Naive thymus-derived CD8-positive, alpha-beta T cell (primary cell): ENCODE measurements around the gene LRSAM1. TPM values are rescaled to one million over a fixed set of nuclear protein-coding genes. Genes with fewer than 3 reads are reported as not detected.

Source experiments
- ATAC-seq, 2 donors: fragments of 150-1000 bp; cut with Tn5 transposase in 1 of 2; sonication (Bioruptor Pico), chemical (Tn5 transposase) in 1 of 2; 1 replicate in 1 of 2; 2 replicates in 1 of 2; pipeline ENCODE4 v1.10.0; 2021; ENCODE audit warnings: mild to moderate bottlenecking in 2 of 2, moderate library complexity in 2 of 2
- POLR2A ChIA-PET: fragments of 350-600 bp; sonication (Branson Sonifier 250); formaldehyde crosslinking; loops from one replicate; lab custom pipeline; 2021; ENCODE audit warnings: antibody characterized with exemption; lab: Charles Lee
- DNase-seq, 10 donors: peaks; one replicate each; pipeline versions ENCODE4 v3.0.0 to v3.0.0-alpha.2; 2020 to 2022
- H3K27ac Mint-ChIP-seq, 10 donors: one replicate each; pipeline ENCODE4 v1.8.0; 2020 to 2022; ENCODE audit warnings: mild to moderate bottlenecking in 10 of 10, mixed read lengths in 10 of 10, moderate library complexity in 4 of 10, inconsistent platforms in 1 of 10
- H3K27me3 Mint-ChIP-seq, 5 donors: one replicate each; pipeline ENCODE4 v1.8.0; 2021 to 2022; ENCODE audit warnings: mixed read lengths in 5 of 5
- H3K36me3 Mint-ChIP-seq, 3 donors: one replicate each; pipeline ENCODE4 v1.8.0; 2020 to 2022; ENCODE audit warnings: mixed read lengths in 3 of 3, mild to moderate bottlenecking in 2 of 3, inconsistent platforms in 1 of 3
- H3K4me1 Mint-ChIP-seq, 4 donors: one replicate each; pipeline ENCODE4 v1.8.0; 2021 to 2022; ENCODE audit warnings: mixed read lengths in 4 of 4
- H3K4me3 Mint-ChIP-seq, 10 donors: one replicate each; pipeline ENCODE4 v1.8.0; 2020 to 2022; ENCODE audit warnings: mild to moderate bottlenecking in 10 of 10, mixed read lengths in 10 of 10, moderate library complexity in 6 of 10, inconsistent platforms in 1 of 10
- H3K9me3 Mint-ChIP-seq, 9 donors: one replicate each; pipeline ENCODE4 v1.8.0; 2020 to 2022; ENCODE audit warnings: mixed read lengths in 9 of 9, mild to moderate bottlenecking in 3 of 9, inconsistent platforms in 1 of 9, moderate library complexity in 1 of 9
- polyA plus RNA-seq, 3 donors: library from polyadenylated mRNA; unstranded; fragments of 300-500 nt; fragmentation: Illumina TruSeq; gene quantifications; one replicate each; pipeline ENCODE4 v1.2.3, GENCODE V29; 2021
- total RNA-seq, 8 experiments: library from RNA in 2 of 8; stranded (reverse) in 2 of 8; gene quantifications; one replicate each; pipeline ENCODE4 v1.2.3 and lab custom pipeline; 2021 to 2026

LRSAM1 gene
- total and polyA plus RNA-seq, 5 experiments from 2014 or later = 4.3 to 26.4 (median 9.6) TPM

DNA sequence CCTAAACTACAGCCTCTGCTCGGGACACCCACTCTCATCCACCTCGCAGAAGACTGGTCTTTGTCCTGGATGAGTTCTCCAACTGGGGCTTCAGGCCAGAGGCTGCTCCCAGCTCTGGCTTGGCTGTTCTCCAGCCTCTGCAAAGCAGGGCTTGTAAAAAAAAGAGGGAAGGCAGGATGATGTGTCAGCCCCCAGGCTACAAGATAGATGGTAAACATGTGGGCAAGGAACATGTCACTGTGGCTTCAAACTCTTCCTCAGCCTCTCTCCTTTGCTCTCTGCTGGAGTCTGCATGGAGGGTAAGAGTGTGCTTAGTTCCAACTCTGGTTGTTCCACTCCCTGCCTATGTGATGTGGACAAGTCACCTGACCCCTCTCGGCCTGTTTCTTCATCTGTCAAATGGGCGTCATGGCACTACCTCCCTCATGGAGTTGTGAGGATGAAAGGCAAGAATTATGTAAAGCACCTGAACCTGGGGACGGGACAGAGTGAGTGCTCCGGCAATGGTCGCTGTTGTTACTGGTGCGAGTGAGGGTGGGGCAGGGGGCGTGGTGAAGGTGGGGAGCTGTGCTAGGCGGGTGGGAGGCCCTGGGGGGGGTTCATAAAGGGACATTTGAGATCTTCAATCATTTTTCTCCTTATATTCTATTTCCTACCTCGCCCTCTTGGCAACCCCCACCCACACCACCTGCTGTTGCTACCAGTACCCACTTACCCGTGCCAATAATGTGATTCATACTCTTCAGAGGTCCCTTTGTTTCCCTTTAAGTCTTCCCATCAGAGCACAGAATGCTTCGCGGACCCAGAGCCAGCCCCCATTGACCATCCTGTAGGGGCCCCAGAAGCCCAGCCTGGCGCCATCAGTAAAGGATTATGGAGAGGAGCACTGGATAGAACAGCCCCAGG lies 33.9 kb upstream of the LRSAM1 start:
- POLR2A ChIA-PET = interaction anchor here (1.4 kb wide), 1 partner anchor 33 kb away, joined by 4 read pairs; the partner anchor contains the start of genes LRSAM1 and RPL12
- H3K9me3 Mint-ChIP-seq = no peaks in the 10 kb centered on the region
- peak overlapping the region in 1 of 10 donors; percentile 20 for H3K4me3 Mint-ChIP-seq
- peak overlapping the region in 1 of 10 donors; percentile 22 for H3K27ac Mint-ChIP-seq
- no peaks in the 10 kb centered on the region for H3K36me3 Mint-ChIP-seq
- DNase-seq (no peak), ATAC-seq (no peak)
- H3K4me1 Mint-ChIP-seq = peaks cover under 1 to 10% (median 3%) of the 10 kb centered on the region in 4 donors
- H3K27me3 Mint-ChIP-seq = peaks cover 12 to 30% (median 19%) of the 10 kb centered on the region in 5 donors

DNA sequence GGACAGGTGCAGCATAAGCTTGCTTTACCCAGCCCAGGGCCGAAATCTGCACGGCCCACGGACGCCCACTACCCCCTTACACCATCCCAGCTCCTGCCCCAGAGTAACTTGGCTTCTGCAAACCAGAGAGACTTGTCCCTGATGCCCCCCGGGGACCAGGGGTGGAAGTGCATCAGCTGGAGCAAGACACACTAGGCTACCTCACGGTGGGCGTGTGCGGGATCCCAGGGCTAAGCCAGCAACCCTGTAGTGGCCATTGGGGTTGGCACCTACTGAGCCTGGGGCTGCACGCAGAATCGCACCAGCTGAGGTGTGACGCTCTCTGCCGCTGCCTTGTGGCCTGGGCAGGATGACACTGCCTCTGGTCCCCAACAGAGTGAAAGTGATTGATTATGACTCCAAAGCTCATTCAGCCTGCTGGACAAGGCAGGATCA lies 33.3 kb upstream of the LRSAM1 start:
- peaks cover 8 to 14% (median 10%) of the 10 kb centered on the region in 4 donors for H3K4me1 Mint-ChIP-seq
- no peaks in the 10 kb centered on the region for H3K36me3 Mint-ChIP-seq
- peaks cover 11 to 25% (median 17%) of the 10 kb centered on the region in 5 donors for H3K27me3 Mint-ChIP-seq
- peak; percentile 66 to 78 for ATAC-seq
- peak overlapping the region in 1 of 10 donors; percentile 22 for H3K27ac Mint-ChIP-seq
- DNase-seq = peak in 4 of 10 donors; percentile 28 to 46 (median 38)
- POLR2A ChIA-PET = interaction anchor here (0.6 to 1.4 kb wide), 2 partner anchors 33 to 194 kb away, joined by 3 to 4 read pairs; partner anchors contain the start of genes LRSAM1 and RPL12
- no peaks in the 10 kb centered on the region for H3K9me3 Mint-ChIP-seq
- peak overlapping the region in 2 of 10 donors; percentile 20 to 33 for H3K4me3 Mint-ChIP-seq

DNA sequence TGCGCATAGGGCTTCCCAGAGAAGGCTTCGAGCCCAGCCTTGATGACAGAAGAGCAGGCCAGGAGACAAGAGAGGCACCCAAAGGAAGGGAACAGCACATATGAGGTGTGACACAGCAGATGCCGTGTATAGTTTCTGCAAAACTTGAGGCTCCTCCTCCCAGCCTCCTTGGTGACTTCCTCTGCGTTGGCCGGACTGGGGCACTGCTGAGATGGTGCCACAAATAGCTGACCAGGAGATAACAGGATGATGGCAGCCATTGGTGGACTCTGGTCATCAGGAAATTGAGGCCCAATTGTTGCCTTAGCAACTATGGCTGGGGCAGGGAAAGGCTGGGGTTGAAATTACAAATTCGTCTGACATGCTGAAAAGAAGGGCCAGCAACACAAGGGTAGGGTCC lies 32.0 kb upstream of the LRSAM1 start:
- POLR2A ChIA-PET = interaction anchor here (1.0 kb wide), 1 partner anchor 193 kb away, joined by 3 read pairs; no protein-coding TSS in a partner anchor
- Mint-ChIP-seq H3K4me3 (no peak overlapping the region), H3K4me1 (peaks cover 19 to 22% (median 20%) of the 10 kb centered on the region in 4 donors), H3K9me3 (no peaks in the 10 kb centered on the region), H3K27ac (no peak overlapping the region), H3K27me3 (peaks cover 7 to 19% (median 9%) of the 10 kb centered on the region in 5 donors), H3K36me3 (no peaks in the 10 kb centered on the region)
- DNase-seq (no peak), ATAC-seq (no peak)

DNA sequence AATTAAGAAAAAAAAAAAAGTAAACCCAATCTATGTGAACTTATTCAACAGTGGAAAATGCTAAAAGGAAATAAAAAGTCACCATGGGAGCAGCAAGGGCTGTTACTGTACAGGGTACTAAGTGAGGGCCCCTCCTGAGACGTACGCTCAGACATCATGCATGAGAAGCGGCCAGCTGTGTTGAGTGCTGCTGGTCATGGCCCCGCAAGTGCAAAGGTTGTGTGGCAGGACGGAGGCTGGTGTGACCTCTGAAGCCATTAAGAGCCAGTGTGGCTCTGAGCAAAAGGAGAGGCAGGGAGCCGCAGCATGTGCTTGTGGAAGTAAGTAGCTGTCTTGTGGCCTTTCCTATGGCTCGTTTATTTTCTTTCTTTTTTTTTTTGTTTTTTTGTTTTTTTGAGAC lies 30.3 kb upstream of the LRSAM1 start:
- no peak for DNase-seq
- no peak overlapping the region for H3K27ac Mint-ChIP-seq
- no peaks in the 10 kb centered on the region for H3K9me3 Mint-ChIP-seq
- H3K27me3 Mint-ChIP-seq = peaks cover 0 to 4% (median 0%) of the 10 kb centered on the region in 5 donors
- POLR2A ChIA-PET = interaction anchor here (0.6 to 1.3 kb wide), 2 partner anchors 30 to 33 kb away, joined by 3 to 4 read pairs; partner anchors contain the start of genes LRSAM1 and RPL12
- H3K36me3 Mint-ChIP-seq = no peaks in the 10 kb centered on the region
- no peak for ATAC-seq
- peaks cover 20 to 38% (median 37%) of the 10 kb centered on the region in 4 donors for H3K4me1 Mint-ChIP-seq
- no peak overlapping the region for H3K4me3 Mint-ChIP-seq

DNA sequence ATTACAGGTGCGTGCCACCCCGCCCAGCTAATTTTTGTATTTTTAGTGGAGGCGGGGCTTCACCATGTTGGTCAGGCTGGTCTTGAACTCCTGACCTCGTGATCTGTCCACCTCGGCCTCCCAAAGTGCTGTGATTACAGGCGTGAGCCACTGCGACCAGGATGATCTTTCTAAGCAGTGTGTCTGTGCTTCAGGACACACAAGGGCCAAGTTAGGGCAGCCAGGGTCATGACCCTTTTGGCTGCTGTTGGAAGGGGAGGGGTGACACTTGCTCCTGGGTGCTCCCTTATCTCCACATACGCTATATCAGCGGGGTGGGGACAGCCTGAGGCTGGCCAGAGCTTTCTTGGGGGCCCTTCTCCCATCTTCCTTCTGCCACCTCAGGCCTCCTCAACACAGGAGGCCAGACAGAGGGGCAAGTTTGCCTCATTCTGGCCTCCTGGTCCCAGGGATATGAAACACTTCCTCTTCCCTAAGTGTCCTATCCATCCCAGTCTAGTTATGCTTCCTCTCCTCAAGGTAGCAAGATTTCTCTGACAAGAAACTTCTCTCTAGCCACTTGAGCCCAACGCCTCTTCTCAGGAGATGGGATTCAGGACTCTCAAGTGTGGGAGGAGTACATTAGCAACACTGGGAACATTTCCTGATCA lies 29.1 kb upstream of the LRSAM1 start:
- POLR2A ChIA-PET = interaction anchor here (1.3 to 2.4 kb wide), 2 partner anchors 29 kb away, joined by 4 to 39 read pairs; partner anchors contain the start of genes LRSAM1 and RPL12

DNA sequence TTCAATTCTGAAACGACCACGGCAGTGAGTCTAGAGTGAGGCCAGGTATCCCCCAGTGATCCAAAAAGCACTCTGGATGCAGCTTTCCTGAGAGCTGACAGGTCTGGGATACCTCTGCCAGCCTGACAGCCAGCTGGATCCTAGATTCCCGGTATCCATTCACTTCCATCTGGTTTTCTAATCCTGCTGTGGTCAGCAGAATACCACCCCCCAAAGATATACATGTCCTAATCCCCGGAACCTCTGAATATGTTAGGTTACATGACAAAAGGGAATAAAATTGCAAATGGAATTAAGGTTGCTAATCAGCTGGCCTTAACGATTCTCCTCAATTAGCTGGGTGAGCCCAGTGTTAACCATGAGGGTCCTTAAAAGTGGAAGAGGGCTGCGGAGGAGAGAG lies 28.5 kb upstream of the LRSAM1 start:
- Mint-ChIP-seq H3K4me1 (peaks cover 26 to 50% (median 47%) of the 10 kb centered on the region in 4 donors), H3K9me3 (no peaks in the 10 kb centered on the region), H3K27ac (peak overlapping the region in 4 of 10 donors; percentile 65 to 98 (median 94)), H3K36me3 (peaks cover 0 to 10% (median 0%) of the 10 kb centered on the region in 3 donors), H3K27me3 (no peaks in the 10 kb centered on the region), H3K4me3 (peak overlapping the region; percentile 7 to 100 (median 99))
- ATAC-seq (no peak), DNase-seq (no peak)
- POLR2A ChIA-PET = interaction anchor here (0.5 to 2.4 kb wide), 2 partner anchors 28 to 1363 kb away, joined by 3 to 39 read pairs; partner anchors contain the start of genes LRSAM1 and RPL12

More for the DNA sequence above, 29.1 kb upstream of the LRSAM1 start:
- ATAC-seq (no peak), DNase-seq (no peak)
- H3K27me3 Mint-ChIP-seq = no peaks in the 10 kb centered on the region
- H3K27ac Mint-ChIP-seq = peak overlapping the region in 1 of 10 donors; percentile 24
- H3K36me3 Mint-ChIP-seq = peaks cover 0 to 8% (median 0%) of the 10 kb centered on the region in 3 donors
- H3K4me3 Mint-ChIP-seq = peak overlapping the region in 3 of 10 donors; percentile 7 to 100 (median 99)
- peaks cover 27 to 47% (median 46%) of the 10 kb centered on the region in 4 donors for H3K4me1 Mint-ChIP-seq
- no peaks in the 10 kb centered on the region for H3K9me3 Mint-ChIP-seq

DNA sequence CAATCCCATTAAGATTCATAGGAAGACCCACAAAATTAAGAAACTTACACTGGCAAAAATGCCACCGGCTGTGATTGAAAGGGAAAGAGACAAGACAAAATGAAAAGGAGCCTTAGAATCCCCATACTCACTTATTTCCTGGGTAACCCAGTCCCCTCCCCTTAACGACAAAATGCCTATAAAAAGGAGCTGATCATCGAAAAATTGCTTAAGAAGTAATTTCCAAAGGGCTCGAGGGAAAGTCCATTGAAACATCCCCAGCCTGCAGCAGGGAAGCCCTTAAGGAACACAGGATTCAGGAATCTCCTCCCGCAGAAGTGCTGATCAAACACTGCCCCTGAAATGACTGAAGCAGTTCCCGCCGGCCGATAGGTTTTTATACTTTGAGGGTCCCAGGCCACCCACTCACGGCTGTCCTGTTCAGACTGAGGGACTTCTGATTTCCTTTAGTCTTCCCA lies 27.8 kb upstream of the LRSAM1 start:
- peak overlapping the region; percentile 98 to 100 (median 99) for H3K4me3 Mint-ChIP-seq
- POLR2A ChIA-PET = interaction anchor here (0.5 to 2.4 kb wide), 3 partner anchors 27 to 1362 kb away, joined by 3 to 39 read pairs (median 3); partner anchors contain the start of genes LRSAM1 and RPL12
- no peak for DNase-seq
- peaks cover 28 to 54% (median 50%) of the 10 kb centered on the region in 4 donors for H3K4me1 Mint-ChIP-seq
- H3K27me3 Mint-ChIP-seq = no peaks in the 10 kb centered on the region
- no peak for ATAC-seq
- peak overlapping the region; percentile 92 to 98 (median 97) for H3K27ac Mint-ChIP-seq
- no peaks in the 10 kb centered on the region for H3K9me3 Mint-ChIP-seq
- peaks cover 0 to 17% (median 0%) of the 10 kb centered on the region in 3 donors for H3K36me3 Mint-ChIP-seq

DNA sequence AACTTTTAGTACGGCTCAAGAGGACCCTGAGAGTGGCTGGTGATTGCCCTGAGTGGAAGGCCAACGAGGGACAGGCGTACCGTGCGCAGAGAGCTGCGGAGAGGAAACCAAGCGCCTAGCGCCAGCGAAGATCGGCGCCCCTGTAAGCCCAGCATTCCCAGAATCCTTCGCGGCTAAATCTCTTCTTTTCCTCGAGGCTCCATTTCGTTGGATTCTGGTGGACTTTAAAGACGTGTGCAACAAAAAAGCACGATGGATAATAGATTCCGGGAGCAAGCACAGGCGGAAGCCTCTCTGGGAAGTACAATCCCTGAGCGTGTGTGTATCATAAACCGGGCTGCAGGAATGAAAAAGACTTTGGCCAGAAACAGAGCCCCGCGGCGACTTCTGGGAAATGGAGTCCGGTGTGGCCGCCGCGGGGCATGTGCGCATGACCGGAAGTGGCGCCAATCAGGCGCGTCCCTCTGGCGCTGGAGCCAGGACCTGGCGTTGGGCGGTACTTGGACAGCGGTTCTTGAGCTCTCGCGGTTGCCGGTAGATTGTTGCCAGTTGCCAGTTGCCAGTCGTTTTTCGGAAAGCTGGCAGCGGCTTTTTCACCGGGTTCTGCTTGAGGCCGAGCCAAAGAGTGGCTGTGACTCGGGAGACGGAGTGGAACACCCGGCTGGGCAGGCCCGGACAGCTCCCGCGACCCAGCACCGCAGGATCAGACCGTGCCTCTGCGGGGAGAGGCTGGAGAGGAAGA lies 27.2 kb upstream of the LRSAM1 start, which contains the start of gene ZNF79:
ZNF79 (plus strand) TSS at position 449 of the 742 bp plus-strand sequence. CDS start 406 bp downstream, outside the sequence.
- peak within 1 kb of the TSS; percentile 98 to 100 (median 99) for H3K4me3 Mint-ChIP-seq
- H3K27ac Mint-ChIP-seq = peak within 1 kb of the TSS; percentile 92 to 98 (median 97)
- H3K36me3 Mint-ChIP-seq = peaks cover 0 to 23% (median 0%) of the 10 kb centered on the region in 3 donors
- DNase-seq = peak; percentile 83 to 93 (median 90)
- no peaks in the 10 kb centered on the region for H3K27me3 Mint-ChIP-seq
- peaks cover 28 to 54% (median 50%) of the 10 kb centered on the region in 4 donors for H3K4me1 Mint-ChIP-seq
- POLR2A ChIA-PET = interaction anchor here (1.0 to 2.4 kb wide), 4 partner anchors 11 to 179 kb away, joined by 3 to 39 read pairs (median 4); partner anchors contain the start of genes LRSAM1 and RPL12
- ATAC-seq = peak; percentile 89 to 92
- no peaks in the 10 kb centered on the region for H3K9me3 Mint-ChIP-seq

DNA sequence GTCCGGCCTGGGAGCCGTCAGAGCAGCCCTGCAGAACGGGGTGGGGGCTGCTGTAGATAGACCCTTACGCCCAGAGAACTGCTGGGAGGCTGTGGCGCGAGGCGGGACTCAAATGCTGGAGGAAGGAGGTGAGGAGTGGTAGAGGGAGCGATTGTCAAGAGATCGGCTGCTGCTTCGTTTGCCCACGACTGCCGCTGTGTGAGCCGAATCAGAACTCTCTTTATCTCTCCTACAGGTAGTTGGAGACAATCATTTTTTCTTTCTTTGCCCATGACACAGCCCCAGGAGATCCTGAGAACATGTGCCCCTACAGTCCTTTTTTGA lies 26.7 kb upstream of the LRSAM1 start:
- H3K4me1 Mint-ChIP-seq = peaks cover 28 to 54% (median 50%) of the 10 kb centered on the region in 4 donors

DNA sequence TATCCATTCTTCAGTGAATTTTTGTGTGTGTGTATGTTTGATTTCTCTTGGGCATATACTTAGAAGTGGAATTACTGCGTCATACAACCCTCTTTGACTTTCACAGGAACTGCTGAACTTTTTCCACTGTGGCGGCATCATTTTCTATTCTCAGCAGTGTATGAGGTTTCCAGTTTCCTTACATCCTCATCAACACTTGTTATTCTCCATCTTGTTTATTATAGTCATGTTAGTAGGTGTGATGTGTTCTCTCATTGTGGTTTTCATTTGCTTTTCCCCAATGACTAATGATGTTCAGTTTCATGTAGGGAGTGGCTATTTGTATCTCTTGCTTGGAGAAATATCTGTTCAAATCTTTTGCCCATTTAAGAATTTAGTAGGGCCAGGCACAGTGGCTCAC lies 24.6 kb upstream of the LRSAM1 start:
- Mint-ChIP-seq H3K36me3 (peaks cover 5 to 50% (median 9%) of the 10 kb centered on the region in 3 donors), H3K27me3 (no peaks in the 10 kb centered on the region), H3K9me3 (no peaks in the 10 kb centered on the region), H3K27ac (peak overlapping the region in 2 of 10 donors; percentile 8 to 58), H3K4me1 (peaks cover 28 to 55% (median 54%) of the 10 kb centered on the region in 4 donors), H3K4me3 (peak overlapping the region in 9 of 10 donors; percentile 20 to 99 (median 57))
- ATAC-seq (no peak), DNase-seq (no peak)
- POLR2A ChIA-PET = interaction anchor here (0.7 kb wide), 1 partner anchor 17 kb away, joined by 4 read pairs; no protein-coding TSS in a partner anchor

More for the DNA sequence above, 26.7 kb upstream of the LRSAM1 start:
- ATAC-seq = peak; percentile 43 to 63
- POLR2A ChIA-PET = interaction anchor here (1.0 to 2.4 kb wide), 4 partner anchors 11 to 180 kb away, joined by 3 to 39 read pairs (median 4); partner anchors contain the start of genes LRSAM1 and RPL12
- no peaks in the 10 kb centered on the region for H3K27me3 Mint-ChIP-seq
- peak in 3 of 10 donors; percentile 18 to 20 (median 19) for DNase-seq
- no peaks in the 10 kb centered on the region for H3K9me3 Mint-ChIP-seq
- H3K27ac Mint-ChIP-seq = peak overlapping the region; percentile 92 to 98 (median 97)
- H3K36me3 Mint-ChIP-seq = peaks cover 0 to 29% (median 0%) of the 10 kb centered on the region in 3 donors
- peak overlapping the region; percentile 98 to 100 (median 99) for H3K4me3 Mint-ChIP-seq

DNA sequence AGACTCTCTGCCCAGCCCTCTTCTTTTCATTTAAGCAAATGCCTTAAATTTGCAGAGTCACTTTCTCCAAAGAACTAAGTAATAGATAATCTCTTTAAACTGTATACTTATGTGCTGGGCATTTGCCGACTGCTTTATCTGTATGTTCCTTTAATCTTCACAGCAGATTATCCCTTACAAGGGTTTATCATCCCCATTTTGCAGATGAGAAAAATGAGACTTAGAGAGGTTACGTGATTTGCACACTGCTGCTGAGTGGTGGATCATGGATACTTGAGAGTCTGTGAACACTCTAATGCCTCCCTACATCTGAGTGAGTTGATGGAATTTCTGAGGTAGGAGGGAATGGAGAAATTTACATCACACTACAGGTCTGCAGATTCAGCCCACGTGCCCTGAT lies 23.0 kb upstream of the LRSAM1 start:
- H3K36me3 Mint-ChIP-seq = peaks cover 5 to 56% (median 9%) of the 10 kb centered on the region in 3 donors
- no peaks in the 10 kb centered on the region for H3K27me3 Mint-ChIP-seq
- ATAC-seq = no peak
- no peaks in the 10 kb centered on the region for H3K9me3 Mint-ChIP-seq
- H3K4me1 Mint-ChIP-seq = peaks cover 22 to 44% (median 43%) of the 10 kb centered on the region in 4 donors
- no peak overlapping the region for H3K27ac Mint-ChIP-seq
- DNase-seq = no peak
- H3K4me3 Mint-ChIP-seq = no peak overlapping the region
- POLR2A ChIA-PET = interaction anchor here (0.7 kb wide), 1 partner anchor 12 kb away, joined by 3 read pairs; no protein-coding TSS in a partner anchor
